Lung microvascular endothelial cell (primary cell): Measurements from ENCODE around the gene MYO9B. TPM values are rescaled to one million over a fixed set of nuclear protein-coding genes. Genes with fewer than 3 reads are reported as not detected.

Experiments used
- DNase-seq, 2 donors: peaks; one replicate each; pipeline versions ENCODE4 v3.0.0 to v3.0.0-alpha.2; 2010; ENCODE audit warnings: low read depth in 2 of 2
- total RNA-seq: library from RNA; depleted of rRNA; stranded (reverse); fragments of >200 nt; gene quantifications from 2 replicates; pipeline ENCODE4 v1.2.1, GENCODE V29; 2014

MYO9B gene
- total RNA-seq, 1 donor from 2014 or later, result 36.5 TPM

DNA sequence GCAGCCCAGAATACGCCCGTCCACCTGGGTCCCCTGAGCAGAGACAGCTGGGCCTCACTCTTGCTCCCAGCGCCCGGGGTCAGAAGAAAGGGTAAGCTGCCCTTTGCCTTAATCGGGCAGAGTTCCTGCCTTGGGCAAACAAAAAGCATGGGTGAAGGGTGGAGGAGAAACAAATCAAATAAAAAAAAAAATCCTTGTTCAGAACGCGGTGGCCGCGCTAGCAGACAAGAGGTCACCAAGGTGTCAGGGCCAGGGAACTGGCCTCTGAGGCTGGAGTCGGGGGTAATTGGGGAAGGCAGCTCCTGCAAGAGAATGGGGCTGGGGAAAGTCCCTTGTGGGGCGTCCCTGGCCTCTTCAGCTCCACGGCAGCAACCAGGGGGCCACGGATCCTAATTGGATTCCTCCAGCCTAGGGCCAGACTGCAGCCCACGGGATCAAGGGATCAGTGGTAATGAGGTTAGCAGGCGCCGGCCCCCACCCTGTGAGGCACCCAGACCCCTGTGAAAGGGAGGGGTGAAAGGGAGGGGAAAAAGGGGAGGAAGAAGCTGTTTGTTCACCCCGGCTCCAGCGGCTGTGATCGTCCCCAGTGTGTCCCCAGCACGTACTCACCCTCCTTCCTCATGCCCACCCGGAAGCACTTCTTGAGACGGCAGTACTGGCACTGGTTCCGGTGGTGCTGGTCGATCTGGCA lies 164.6 kb downstream of the MYO9B start:
- DNase-seq, result no peak

DNA sequence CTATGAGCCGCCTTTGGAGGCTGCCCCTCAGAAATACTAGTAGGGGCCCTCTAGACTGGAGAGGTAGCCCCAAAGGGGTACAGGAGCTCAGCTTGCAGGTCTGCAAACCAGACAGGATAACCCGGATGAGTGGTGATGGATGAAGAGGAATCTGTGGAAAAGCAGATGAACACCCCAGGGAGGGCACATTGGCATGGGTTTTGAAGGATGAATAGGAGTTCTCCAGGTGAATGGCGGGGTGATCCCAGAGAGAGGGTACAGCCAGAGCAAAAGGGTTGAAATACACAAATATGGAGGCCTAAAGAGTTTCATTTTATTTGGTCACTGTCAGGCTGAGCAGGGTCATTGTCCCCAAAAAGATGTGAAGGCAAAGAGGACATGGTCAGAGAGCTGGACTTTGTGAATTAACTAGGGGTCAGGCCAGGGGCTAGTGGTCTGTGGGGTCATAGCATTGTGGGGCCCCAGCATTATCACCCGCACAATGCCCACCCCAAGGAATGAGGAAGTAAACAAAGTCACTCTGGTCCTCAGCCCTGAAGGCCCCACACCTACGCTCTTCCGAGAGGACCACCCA lies 165.3 kb downstream of the MYO9B start:
- DNase-seq, result no peak

DNA sequence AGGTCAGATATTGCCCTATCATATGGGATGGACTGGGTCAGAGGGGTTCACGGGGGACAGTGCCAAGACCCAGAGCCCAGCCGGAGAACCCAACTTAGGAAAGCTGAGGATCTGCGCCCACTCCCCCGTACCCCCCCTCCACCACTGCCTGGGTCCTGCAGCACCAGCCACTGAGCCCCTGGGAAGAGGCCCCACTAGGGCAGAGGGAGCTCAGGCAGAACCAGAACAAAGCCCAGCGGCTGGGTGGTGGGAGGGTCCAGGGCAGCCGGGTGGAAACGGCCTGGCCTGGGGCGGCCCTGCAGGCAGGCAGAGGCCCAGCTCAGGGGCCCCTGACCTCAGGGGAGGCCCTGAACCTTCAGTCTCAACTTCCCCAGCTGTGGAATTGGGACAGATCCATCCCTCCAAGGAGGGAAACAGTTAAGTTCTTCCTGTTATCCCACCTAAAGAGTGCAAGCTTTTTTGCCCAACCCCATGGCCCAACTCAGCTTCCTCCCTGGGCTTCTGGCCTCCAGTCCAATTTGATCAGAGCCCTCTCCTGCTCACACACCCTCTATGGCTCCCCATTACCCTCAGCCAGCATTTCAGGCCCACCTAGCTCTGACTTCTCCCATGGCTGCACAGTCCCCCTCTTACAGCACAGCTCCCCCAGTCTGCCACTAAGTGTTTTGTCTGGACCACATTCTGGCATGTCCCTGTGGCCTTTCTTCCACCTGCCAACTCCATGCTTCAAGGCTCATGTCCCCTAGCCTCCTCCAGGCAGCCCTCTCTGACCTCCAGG lies 167.0 kb downstream of the MYO9B start:
- DNase-seq, result no peak

DNA sequence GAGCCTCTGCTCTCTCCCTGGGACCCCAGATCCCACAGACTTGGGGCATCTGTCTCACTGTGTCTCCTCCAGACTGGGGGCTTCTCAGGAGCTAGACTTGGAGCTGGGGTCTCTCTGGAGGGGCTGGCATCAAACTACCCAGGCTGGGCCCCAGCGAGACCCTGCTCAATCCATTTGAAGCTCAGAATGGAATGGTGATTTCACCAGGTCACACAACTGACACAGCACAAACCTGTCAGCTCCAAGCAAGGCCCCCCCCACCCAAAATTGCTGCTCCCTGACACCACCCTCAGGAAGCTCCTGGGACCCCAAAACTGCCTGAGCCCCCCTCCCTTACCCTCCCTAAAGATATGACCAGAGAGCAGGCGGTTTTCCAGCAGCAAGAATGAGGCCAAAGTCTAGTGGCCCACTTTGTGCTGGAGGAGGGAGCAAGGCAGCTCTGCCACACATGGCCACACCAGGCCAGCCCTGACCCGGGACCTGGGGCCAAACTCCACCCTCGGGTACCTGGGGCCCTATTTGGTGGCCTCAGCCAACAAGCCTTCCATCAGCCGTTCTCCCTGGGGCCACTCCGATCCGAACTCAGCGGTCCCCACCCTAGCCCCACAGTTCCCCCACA lies 167.7 kb downstream of the MYO9B start:
- no peak for DNase-seq

DNA sequence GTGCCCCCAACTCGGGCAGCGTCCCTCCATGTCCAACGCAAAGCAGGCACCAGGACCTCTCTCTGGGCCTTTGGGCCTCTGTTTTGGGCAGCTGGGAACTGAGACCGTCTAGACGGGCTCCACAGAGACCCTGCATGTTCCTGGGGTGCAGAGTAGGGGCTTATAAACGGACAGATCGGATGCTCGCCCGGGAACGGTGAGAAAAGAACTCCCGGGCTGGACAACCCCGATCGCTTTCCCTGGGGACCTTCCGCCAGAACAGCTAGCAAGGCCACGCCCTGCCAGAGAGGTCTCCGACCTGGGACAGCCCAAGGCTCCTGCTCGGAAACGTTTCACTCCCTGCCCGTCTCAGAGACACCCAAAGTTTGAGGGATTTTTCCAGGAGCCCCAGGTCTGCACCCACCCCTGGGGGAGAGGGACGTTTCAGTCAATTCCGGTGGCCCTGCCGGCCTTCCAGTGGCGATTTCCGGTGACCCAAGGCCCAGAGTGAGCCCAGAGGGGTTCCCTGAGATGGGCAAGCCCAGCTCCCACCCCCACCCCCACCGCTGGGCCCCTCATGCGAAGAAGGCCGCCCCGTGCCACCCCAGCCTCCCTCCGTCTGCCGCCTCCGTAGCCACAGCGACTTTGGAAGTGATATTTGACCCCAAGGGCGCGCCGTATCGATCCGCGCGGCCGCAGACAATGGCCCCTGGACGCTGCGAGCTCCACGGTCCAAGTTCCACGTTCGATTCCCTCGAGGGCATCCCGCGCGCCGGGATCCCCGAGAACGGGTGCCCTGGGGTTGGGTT lies 168.4 kb downstream of the MYO9B start:
- peak in 1 of 2 donors; percentile 29 for DNase-seq

DNA sequence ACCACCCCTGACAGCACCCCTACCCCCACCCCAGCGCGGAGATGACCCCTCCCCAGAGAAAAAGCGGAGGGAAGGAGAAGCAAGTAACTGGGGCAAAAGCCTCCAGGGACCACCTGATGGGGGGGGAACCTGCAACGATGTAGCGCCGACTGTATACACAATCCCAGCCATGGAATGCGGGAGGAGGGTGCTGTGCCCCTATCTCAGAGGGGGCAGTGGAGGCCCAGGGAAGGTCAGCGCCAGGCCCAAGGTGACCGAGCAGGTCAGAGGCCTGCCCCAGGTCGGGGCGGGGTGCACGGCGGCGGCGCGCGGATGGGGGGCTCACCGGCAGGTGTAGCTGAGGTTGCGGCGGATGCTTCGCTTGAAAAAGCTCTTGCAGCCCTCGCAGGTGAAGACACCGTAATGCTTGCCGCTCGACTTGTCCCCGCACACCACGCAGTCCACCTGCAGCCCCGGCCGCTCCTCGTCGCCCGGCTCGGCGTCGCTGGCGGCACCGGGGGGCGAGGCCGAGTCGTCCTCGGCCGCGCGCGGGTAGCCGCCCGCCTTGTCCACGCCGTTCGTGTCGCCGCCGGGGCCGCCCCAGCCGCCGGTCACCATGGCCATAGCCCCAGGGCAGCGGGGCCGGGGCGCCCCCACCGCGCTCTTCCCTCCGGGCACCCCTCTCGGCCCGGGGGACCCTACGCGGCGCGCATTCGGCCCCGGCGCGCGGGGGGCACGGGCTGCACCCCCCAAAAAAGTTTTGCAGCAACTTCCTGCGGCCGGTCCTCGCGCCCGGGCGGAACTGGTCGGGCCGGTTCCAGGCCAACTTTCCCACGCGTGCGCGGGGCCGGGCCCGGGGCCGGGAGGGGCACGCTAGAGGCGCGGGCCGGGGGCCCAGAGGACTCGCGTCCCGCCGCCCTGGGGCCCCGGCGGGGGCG lies 169.3 kb downstream of the MYO9B start:
- no peak for DNase-seq

DNA sequence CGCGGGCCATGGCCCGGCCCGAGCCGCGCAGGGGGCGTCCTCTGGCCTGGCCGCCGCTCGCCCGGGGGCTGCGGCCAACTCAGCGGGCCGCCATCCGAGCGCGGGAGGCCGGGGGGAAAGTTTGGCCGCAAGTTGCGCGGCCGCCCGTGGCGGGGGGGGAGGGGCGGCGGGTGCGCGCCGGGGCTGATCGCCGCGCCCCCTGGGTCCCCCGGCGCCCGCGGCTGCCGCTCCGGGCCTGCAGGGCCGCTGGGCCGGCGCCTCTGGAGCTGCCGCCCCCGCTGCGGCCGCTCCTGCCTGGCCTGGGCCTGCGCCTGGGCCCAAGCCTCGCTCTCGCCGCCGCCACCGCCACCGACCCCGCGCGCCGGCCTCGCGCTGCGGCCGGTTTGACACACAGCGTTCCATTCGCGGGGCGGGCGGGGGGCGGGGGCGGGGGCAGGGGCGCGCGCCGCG lies 170.0 kb downstream of the MYO9B start, which contains the start of gene NR2F6:
NR2F6 (minus strand) TSS at position 385 of the 450 bp plus-strand sequence. CDS start 699 bp downstream, outside the sequence.
- DNase-seq, result no peak

DNA sequence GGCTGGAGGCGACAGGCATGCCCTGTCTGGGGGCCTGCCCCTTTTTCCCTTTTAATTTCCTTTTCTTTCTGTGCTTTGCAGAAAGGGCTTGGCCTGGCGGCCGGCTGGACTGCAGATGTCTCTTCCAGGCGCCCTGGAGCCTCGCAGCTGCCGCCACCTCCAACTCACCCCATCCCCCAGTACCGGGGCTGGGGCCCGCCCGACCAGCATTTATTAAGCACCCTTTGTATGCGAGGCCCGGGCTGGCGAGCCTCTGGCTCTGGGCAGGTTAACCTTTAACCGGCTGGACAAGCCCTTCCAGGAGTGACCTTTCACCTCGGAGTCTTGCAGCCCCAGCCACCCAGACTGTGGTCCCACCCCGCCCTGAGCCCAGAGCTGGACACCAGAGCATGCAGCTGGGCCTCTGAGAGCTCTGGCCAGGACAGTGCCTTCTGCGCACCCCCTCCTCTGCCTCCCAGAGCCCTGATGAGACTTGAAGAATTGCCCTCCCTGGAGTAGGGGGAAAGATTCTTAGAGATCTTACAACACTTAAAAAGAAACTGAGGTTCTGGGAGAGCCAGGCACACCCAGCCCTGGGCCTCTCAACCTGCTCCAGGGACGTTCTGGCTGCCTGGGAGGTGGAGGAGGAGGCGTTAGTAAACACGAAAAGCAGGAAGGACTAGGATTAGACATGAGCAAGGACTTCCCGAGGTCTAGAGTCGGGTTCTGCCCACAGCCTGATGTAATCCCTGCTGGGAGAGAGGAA lies 171.3 kb downstream of the MYO9B start:
- peak in 1 of 2 donors; percentile 40 for DNase-seq

DNA sequence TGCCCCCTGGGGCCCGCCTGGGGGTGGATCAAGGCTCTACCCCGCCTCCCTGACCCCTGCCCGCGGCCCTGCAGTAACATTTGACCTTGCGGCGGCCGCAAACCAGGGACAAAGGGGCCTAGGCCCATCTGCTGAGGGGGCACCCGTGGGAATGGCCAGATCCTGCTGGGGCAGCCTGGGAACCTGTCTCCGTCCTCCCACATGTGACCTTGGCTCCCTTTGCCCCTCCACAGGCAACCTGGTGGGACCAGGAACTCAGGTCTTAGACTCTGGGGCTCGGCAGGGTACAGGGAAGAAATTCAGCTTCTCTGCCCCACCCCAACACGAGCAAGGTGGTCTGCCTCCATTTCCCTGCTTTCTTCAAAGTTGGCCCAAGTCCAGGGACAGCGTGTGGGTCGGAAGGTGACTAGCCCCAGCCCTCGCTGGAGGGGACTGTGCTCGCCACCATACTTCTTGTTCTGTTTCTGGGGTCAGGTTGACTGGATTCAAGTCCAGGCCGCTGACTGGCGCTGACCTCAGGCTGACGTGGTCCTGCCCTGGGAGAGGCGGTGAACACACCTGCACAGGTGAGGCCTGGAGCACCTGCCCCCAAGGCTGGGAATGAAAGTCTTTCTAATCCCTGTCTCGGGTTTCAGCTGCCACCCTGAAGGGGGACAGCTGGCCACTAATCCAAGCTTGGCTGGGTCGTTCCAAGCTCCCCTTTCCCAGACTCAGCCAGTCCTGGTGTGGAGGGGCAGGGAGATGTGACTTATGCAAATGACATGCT lies 172.6 kb downstream of the MYO9B start:
- DNase-seq, result no peak

DNA sequence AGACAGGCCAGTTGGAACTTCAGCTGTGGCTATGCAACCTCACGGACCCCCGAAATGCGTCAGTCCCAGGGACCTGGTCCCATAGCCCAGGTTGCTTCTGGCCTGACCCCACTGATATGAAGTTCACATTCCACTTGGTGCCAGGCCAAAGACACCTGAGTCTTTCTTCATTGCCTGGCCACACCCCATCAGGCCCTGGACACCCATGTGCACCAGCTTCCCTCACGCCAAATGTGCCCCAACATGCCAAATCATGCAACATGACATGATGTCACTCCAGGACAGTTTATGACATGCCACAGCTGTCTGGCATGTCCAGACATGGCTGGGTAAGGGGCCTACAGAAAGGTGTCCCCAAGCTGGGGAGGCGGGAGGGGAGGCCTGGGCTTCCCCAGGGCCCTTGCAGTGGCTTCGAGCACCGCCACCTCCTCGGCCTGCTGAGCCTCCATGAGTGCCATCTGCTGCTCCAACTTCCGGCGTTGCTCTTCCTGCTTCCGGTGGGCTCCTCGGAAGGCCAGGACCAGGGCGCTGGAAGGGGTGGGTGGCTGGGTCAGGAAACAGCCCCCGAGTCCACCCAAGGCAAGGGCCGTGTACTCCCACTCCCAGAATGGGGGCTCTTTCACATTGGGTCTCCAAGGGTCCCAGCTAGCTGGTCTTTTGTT lies 174.4 kb downstream of the MYO9B start:
- DNase-seq, result no peak

DNA sequence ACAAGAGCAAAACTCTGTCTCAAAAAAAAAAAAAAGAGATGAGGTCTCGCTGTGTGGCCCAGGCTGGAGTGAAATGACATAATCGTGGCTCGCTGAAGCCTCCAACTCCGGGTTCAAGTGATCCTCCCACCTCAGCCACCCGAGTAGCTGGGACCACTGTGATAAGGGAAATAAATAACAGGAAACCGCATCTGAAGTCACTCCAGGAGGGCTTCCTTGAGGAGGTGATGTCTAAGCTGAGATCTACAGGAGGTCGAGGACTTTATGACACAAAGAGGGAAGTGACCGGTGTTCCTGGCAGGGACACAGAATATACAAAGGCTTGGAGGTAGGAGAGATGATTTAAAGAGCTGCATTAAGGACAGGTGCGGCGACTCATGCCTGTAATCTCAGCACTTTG lies 179.1 kb downstream of the MYO9B start:
- DNase-seq, result no peak

DNA sequence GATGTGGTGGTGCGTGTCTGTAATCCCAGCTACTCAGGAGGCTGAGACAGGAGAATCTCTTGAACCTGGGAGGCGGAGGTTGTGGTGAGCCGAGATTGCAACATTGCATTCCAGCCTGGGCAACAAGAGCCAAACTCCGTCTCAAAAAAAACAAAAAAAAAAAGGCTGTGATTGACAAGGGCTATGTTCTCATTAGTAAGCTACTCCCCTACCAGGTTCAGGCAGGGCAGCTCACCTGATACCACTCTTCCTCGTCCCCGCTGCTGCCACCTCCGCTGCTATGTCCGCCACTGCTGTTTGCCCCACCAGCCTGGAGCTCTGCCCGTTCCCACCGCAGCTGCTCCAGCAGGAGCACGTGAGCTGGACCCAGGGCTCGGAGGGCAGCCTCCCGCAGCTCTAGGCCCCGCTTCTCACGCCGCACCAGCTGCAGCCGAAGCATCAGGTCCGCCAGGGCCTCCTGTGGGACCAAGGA lies 179.6 kb downstream of the MYO9B start:
- DNase-seq, result no peak

DNA sequence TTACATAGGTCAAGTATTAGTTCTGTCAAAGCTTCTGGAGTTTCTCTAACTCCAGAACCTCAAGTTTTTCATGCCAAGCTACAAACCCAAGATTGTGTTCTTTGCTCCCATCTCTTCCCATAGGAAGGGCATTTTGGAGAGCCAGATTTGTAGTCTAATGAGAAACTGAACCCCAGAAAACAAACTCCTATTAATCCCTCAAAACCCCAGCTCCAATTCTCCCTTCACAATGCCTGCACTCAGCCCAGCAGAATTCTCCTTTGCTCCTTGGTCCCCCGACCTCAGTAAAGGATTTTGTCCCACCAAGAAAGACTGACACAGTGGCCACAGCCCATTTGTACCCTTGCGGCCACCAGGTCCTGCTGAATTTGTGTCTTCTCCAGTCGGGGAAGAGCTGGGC lies 180.6 kb downstream of the MYO9B start:
- DNase-seq, result no peak

DNA sequence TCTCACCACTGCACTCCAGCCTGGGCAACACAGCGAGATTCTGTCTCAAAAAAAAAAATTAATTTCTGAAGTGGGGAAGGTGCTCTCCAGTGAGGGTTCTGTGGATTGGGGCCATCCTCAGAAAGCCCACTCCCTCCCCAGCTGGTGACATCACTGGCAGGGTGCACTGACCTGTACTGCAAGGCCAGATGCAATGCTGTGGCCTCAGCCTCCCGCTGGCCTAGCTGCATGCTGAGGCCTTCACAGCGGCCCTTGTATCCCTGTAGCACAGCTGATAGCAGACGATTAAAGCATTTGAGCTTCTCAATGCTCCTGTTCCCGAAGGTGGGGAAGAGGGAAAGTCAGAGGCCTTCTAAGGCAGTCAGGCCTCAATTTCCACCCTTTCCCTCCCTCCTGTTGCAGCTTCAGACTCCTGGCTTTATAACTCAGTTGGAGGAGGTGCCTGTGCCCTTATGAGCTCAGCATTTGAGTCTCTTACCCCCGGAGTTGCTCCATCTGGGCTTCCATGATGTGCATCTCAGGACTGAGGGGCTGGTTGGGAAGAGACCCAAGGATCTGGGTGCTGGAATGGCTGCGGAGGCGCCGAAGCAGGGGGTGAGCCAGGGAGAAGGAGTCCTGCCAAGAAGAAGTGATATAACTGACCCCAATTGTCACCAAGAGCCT lies 183.7 kb downstream of the MYO9B start:
- no peak for DNase-seq

DNA sequence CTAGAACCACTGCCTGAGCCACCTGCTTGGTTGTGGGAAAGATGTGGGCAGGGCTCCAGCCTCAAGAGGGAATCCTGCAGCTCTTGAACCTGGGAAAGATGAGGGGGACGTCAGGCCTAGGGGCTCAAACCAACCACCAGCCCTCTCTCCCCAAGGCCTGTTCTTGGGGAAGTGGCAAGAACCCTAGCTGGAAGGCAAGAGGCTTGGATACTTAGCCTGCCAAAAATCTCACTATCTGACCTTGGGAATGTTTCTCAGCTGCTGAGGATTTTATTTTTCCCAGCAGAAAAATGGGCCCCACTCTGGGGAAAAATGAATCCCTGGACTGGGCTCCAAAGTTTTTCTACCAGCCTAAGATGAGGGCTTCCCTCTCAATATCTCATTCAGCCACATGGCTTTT lies 184.4 kb downstream of the MYO9B start:
- DNase-seq, result no peak

DNA sequence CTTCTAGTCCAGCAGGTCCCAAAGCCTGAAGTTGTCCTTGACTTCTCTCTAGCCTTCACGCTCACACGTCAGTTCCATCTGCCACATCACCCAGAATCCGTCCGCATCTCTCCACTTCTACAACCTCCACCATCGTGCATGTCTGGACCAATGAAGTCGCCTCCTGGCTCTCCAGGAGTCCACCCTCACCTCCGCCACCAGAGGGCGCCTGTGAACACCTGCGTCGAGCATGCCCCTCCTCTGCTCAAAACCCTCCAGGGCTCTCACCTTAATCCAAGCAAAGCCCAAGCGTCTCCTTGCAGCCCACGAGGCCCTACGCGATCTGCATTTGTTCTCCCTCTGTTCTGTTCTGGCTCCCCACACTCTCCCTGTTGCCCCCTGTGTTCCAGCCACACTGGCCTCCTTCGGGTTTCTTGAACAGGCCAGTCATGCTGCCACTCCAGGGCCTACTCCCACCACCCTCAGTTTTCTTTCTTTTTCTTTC lies 185.3 kb downstream of the MYO9B start:
- peak; percentile 82 to 88 for DNase-seq

DNA sequence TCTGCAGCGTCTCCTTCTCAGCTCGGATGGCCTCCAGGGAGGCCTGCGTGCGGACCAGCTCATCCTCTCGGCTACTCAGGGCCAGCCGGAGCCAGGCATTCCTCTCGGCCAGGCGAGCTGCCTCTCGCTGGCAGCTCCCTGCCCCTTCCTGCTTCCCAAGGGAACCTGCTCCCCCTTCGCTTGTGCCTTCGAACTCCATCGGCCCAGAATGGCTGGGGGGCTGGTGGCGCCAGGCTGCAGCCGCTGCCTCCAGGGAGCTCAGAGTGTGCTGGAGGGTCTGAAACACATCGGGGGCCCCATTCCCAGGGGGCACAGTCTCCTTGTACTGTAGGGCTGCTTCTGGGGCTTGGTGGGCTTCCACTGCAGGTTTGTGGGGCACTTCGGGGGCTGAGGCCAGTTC lies 187.0 kb downstream of the MYO9B start:
- no peak for DNase-seq
